Loucy (cell line): ENCODE data around the gene RPP25L.

Source experiments
- H2AFZ ChIP-seq: fragments of 200-600 bp; sonication (generic); 2 replicates; pipeline ENCODE4 v1.6.0; 2016; ENCODE audit warnings: antibody characterized with exemption, mild to moderate bottlenecking, low read length, moderate library complexity
- H3F3A ChIP-seq: fragments of 200-600 bp; 2 replicates; pipeline ENCODE4 v1.6.0; 2016; ENCODE audit warnings: antibody characterized with exemption, low read depth, mild to moderate bottlenecking
- H3K27me3 ChIP-seq: fragments of 200-600 bp; sonication (generic); 2 replicates; pipeline ENCODE4 v1.6.1; 2014; ENCODE audit warnings: low read length, mild to moderate bottlenecking; ENCODE audit not compliant: insufficient read depth, poor library complexity, severe bottlenecking
- H3K36me3 ChIP-seq: fragments of 200-600 bp; sonication (generic); 2 replicates; pipeline ENCODE4 v1.6.1; 2016; ENCODE audit warnings: low read length; ENCODE audit not compliant: insufficient read depth
- H3K4me1 ChIP-seq: fragments of 200-600 bp; sonication (generic); 2 replicates; pipeline ENCODE4 v1.5.1; 2014; ENCODE audit warnings: low read length, mild to moderate bottlenecking; ENCODE audit not compliant: insufficient read depth, poor library complexity, severe bottlenecking
- H3K4me2 ChIP-seq: fragments of 200-600 bp; sonication (generic); 2 replicates; pipeline ENCODE4 v1.6.0; 2014; ENCODE audit warnings: antibody characterized with exemption, low read length, low read depth, mild to moderate bottlenecking; ENCODE audit not compliant: poor library complexity, severe bottlenecking
- H3K4me3 ChIP-seq: fragments of 200-600 bp; sonication (generic); 2 replicates; pipeline ENCODE4 v1.5.1; 2014; ENCODE audit warnings: low read length, mild to moderate bottlenecking, mixed read lengths; ENCODE audit not compliant: poor library complexity, severe bottlenecking
- H3K79me2 ChIP-seq: fragments of 200-600 bp; sonication (generic); 2 replicates; pipeline ENCODE4 v1.6.1; 2014; ENCODE audit warnings: low read length; ENCODE audit not compliant: insufficient read depth
- H3K9ac ChIP-seq: fragments of 200-600 bp; sonication (generic); 2 replicates; pipeline ENCODE4 v1.6.0; 2014; ENCODE audit warnings: mild to moderate bottlenecking, low read depth, low read length, moderate library complexity; ENCODE audit not compliant: poor library complexity, severe bottlenecking
- H3K9me2 ChIP-seq: fragments of 200-600 bp; sonication (generic); replicated peaks from 2 replicates; pipeline ENCODE4 v1.6.1; 2016; ENCODE audit warnings: low read depth, low read length, mixed read lengths
- H3K9me3 ChIP-seq: fragments of 200-600 bp; sonication (generic); 2 replicates; pipeline ENCODE4 v1.6.1; 2014; ENCODE audit warnings: mild to moderate bottlenecking, antibody characterized with exemption, low read length, low read depth; ENCODE audit not compliant: insufficient read depth
- H4K20me1 ChIP-seq: fragments of 200-600 bp; sonication (generic); 2 replicates; pipeline ENCODE4 v1.6.0; 2014; ENCODE audit warnings: antibody characterized with exemption, low read length, mild to moderate bottlenecking; ENCODE audit not compliant: insufficient read depth, poor library complexity, severe bottlenecking
- CTCF ChIP-seq: fragments of 200-600 bp; sonication (generic); conservative IDR thresholded peaks from 2 replicates; pipeline ENCODE4 v1.5.1; 2014; ENCODE audit warnings: mild to moderate bottlenecking, antibody characterized with exemption, low read length
- EZH2phosphoT487 ChIP-seq: fragments of 200-600 bp; IDR thresholded peaks from 2 replicates; pipeline ENCODE4 v1.6.1; 2018; ENCODE audit warnings: antibody characterized with exemption, mild to moderate bottlenecking, moderate library complexity, borderline replicate concordance

Gene RPP25L

GRCh38 chr9:34623374-34624235 lies 11.7 kb upstream of the RPP25L start:
- Histone ChIP-seq H4K20me1 (no peaks in the 10 kb centered on the region), H3K4me2 (no peak overlapping the region), H3K4me3 (no peak overlapping the region), H3K9me3 (no peaks in the 10 kb centered on the region), H3K36me3 (no peaks in the 10 kb centered on the region), H2AFZ (no peak overlapping the region), H3K4me1 (peaks cover 16% of the 10 kb centered on the region), H3K9ac (no peak overlapping the region), H3K79me2 (peaks cover 13% of the 10 kb centered on the region; the same call in 1 of the 2 replicates), H3K9me2 (no peaks in the 10 kb centered on the region), H3F3A (no peaks in the 10 kb centered on the region), H3K27me3 (peaks cover 33% of the 10 kb centered on the region)
- no peak for TF ChIP-seq EZH2phosphoT487
- no peak for TF ChIP-seq CTCF

- peak within 1 kb of the TSS; percentile 84 for H3K4me2 ChIP-seq
- TF ChIP-seq CTCF (no peak), EZH2phosphoT487 (no peak)
- H3K4me1 ChIP-seq = peaks cover 16% of the 10 kb centered on the region
- no peaks in the 10 kb centered on the region; the same call in 1 of the 2 replicates for H3K36me3 ChIP-seq
- H3K9me2 ChIP-seq = no peaks in the 10 kb centered on the region
- no peaks in the 10 kb centered on the region for H4K20me1 ChIP-seq
- H3K9ac ChIP-seq = peak within 1 kb of the TSS; percentile 90
- no peaks in the 10 kb centered on the region for H3K9me3 ChIP-seq
- peaks cover 13% of the 10 kb centered on the region; the same call in 1 of the 2 replicates for H3K79me2 ChIP-seq
- H3K27me3 ChIP-seq = peaks cover 13% of the 10 kb centered on the region
- H3F3A ChIP-seq = no peaks in the 10 kb centered on the region
- peak within 1 kb of the TSS; percentile 88 for H3K4me3 ChIP-seq
- H2AFZ ChIP-seq = peak within 1 kb of the TSS; percentile 95
Observed at GRCh38 chr9:34620061-34620994, 8.4 kb upstream of the RPP25L start, which contains the start of gene DCTN3. Gene DCTN3, minus strand, starts transcription at chr9:34620495. Its CDS starts 31 bp downstream, at chr9:34620464.

- Histone ChIP-seq H3K4me2 (no peak overlapping the region), H3K9ac (no peak overlapping the region), H3K4me3 (no peak overlapping the region), H2AFZ (no peak overlapping the region), H4K20me1 (no peaks in the 10 kb centered on the region), H3K79me2 (peaks cover 35% of the 10 kb centered on the region), H3K27me3 (no peaks in the 10 kb centered on the region), H3K9me3 (no peaks in the 10 kb centered on the region), H3K4me1 (peaks cover 26% of the 10 kb centered on the region), H3F3A (no peaks in the 10 kb centered on the region), H3K36me3 (no peaks in the 10 kb centered on the region; the same call in 1 of the 2 replicates), H3K9me2 (no peaks in the 10 kb centered on the region)
- TF ChIP-seq EZH2phosphoT487 (no peak), CTCF (no peak)
Observed at GRCh38 chr9:34615132-34615531, 3.2 kb upstream of the RPP25L start.
